H1 (cell line): ENCODE data around the gene CHRNG. TPM values are rescaled to one million over a fixed set of nuclear protein-coding genes. Genes with fewer than 3 reads are reported as not detected.

Source experiments
- CHD2 ChIP-seq: IDR thresholded peaks from 2 replicates; pipeline ENCODE4 v1.6.1; 2012; ENCODE audit warnings: low read length, improper control_type of control experiment
- EP300 ChIP-seq, 2 experiments: IDR thresholded peaks; 1 replicate in 1 of 2; 2 replicates in 1 of 2; pipeline ENCODE4 v1.6.1; 2011 to 2012; ENCODE audit warnings: low read depth in 2 of 2, low read length in 2 of 2, mild to moderate bottlenecking in 2 of 2, borderline replicate concordance in 1 of 2, inconsistent platforms in 1 of 2, moderate library complexity in 1 of 2
- FOSL1 ChIP-seq: IDR thresholded peaks from 2 replicates; pipeline ENCODE4 v1.6.1; 2011; ENCODE audit warnings: mild to moderate bottlenecking, low read depth, low read length, moderate library complexity; ENCODE audit not compliant: insufficient read depth
- JUN ChIP-seq: IDR thresholded peaks from 2 replicates; pipeline ENCODE4 v1.6.1; 2011; ENCODE audit warnings: low read depth, mild to moderate bottlenecking, improper control_type of control experiment, low read length
- PHF8 ChIP-seq: fragments of 200-600 bp; sonication (generic); conservative IDR thresholded peaks from 2 replicates; pipeline ENCODE4 v1.7.1; 2012; ENCODE audit warnings: low read depth, mild to moderate bottlenecking, inconsistent platforms, low read length, moderate library complexity
- RXRA ChIP-seq: IDR thresholded peaks from 2 replicates; pipeline ENCODE4 v1.6.1; 2011; ENCODE audit warnings: low read depth, mild to moderate bottlenecking, low read length, moderate library complexity; ENCODE audit not compliant: insufficient read depth
- polyA plus RNA-seq, 7 experiments: library from polyadenylated mRNA; depleted of rRNA in 3 of 7; stranded (reverse) in 5 of 7; unstranded in 2 of 7; fragments of >200 nt in 5 of 7; fragments of 200-250 nt in 2 of 7; gene quantifications; 1 replicate in 5 of 7; 2 replicates in 1 of 7; 4 replicates in 1 of 7; pipeline versions ENCODE4 v1.2.1 to v1.2.3, GENCODE V29; 2011 to 2013; ENCODE audit warnings: missing spikeins in 2 of 7, mixed read lengths in 2 of 7
- total RNA-seq: library from RNA; stranded (reverse); fragmentation: NEBNext Ultra II Directional; extraction: Animal tissue kit (Norgen Biotek cat#: 25700); gene quantifications from 2 replicates; pipeline ENCODE4 v1.2.1, GENCODE V29; 2021

The CHRNG gene
- total and polyA plus RNA-seq, 2 of the 8 experiments (the other 6 are each of a cell fraction or from before 2014, with no cell fraction given): 0.05 TPM; not detected in 1

- no peak for TF ChIP-seq RXRA
- no peak for TF ChIP-seq PHF8
- TF ChIP-seq EP300 (IDR thresholded peaks at IDR 0.05; ENCODE audit: borderline replicate concordance in 1 of 2, low read depth in 2 of 2, low read length in 2 of 2): no peak
- no peak for TF ChIP-seq CHD2
- TF ChIP-seq FOSL1: no peak
- no peak for TF ChIP-seq JUN
Observed at GRCh38 chr2:232573042-232573441, 33.5 kb downstream of the CHRNG start (continued).
